K562 (cell line): Measurements from ENCODE around the gene PTOV1. TPM values are rescaled to one million over a fixed set of nuclear protein-coding genes. Genes with fewer than 3 reads are reported as not detected.
A peak's percentile ranks its signal among the peaks of the same experiment; 100 is the strongest.

ENCODE experiments used
- CTCFL ChIP-seq: IDR thresholded peaks from 2 replicates; pipeline ENCODE4 v1.6.1; 2011; ENCODE audit warnings: borderline replicate concordance, low read depth, mild to moderate bottlenecking, moderate library complexity, low read length; ENCODE audit not compliant: insufficient read depth, poor library complexity, severe bottlenecking
- ESRRA ChIP-seq: fragments of 450-650 bp; IDR thresholded peaks from 2 replicates; pipeline ENCODE4 v1.6.1; 2014; ENCODE audit warnings: low read depth, mild to moderate bottlenecking, moderate library complexity, borderline replicate concordance
- MGA ChIP-seq: fragments of 450-650 bp; IDR thresholded peaks from 2 replicates; pipeline ENCODE4 v1.6.1; 2016; ENCODE audit warnings: mild to moderate bottlenecking, moderate library complexity
- NFE2 ChIP-seq: IDR thresholded peaks from 2 replicates; pipeline ENCODE4 v1.6.1; 2014; ENCODE audit warnings: antibody characterized with exemption, low read depth
- PKNOX1 ChIP-seq: fragments of 450-650 bp; IDR thresholded peaks from 2 replicates; pipeline ENCODE4 v1.6.1; 2016
- POLR2B ChIP-seq: fragments of 450-650 bp; IDR thresholded peaks from 2 replicates; pipeline ENCODE4 v1.6.1; 2018; ENCODE audit warnings: low read depth; ENCODE audit not compliant: partially characterized antibody
- RBFOX2 ChIP-seq: fragments of 200-400 bp; formaldehyde crosslinking; IDR thresholded peaks from 2 replicates; pipeline ENCODE4 v1.6.1; 2017; ENCODE audit warnings: low read depth, mild to moderate bottlenecking, low read length, moderate library complexity
- RFX7 ChIP-seq: fragments of 250-450 bp; sonication (Bioruptor Pico); IDR thresholded peaks from 2 replicates; pipeline ENCODE4 v1.5.1; 2021; ENCODE audit warnings: mild to moderate bottlenecking
- SAFB ChIP-seq: fragments of 200-400 bp; formaldehyde crosslinking; IDR thresholded peaks from 2 replicates; pipeline ENCODE4 v1.6.1; 2017; ENCODE audit warnings: low read depth, low read length, borderline replicate concordance
- TBL1XR1 ChIP-seq, 2 experiments: IDR thresholded peaks; 2 replicates each; pipeline ENCODE4 v1.6.1; 2012; ENCODE audit warnings: improper control_type of control experiment in 2 of 2, low read length in 2 of 2, mild to moderate bottlenecking in 1 of 2
- THRAP3 ChIP-seq: fragments of 450-650 bp; IDR thresholded peaks from 2 replicates; pipeline ENCODE4 v1.6.1; 2016; ENCODE audit warnings: mild to moderate bottlenecking, inconsistent platforms, borderline replicate concordance
- ZNF311 ChIP-seq: fragments of 250-450 bp; sonication (Bioruptor Pico); IDR thresholded peaks from 2 replicates; pipeline ENCODE4 v1.4.0; 2020; ENCODE audit warnings: mild to moderate bottlenecking, moderate library complexity
- polyA plus RNA-seq, 8 experiments: library from polyadenylated mRNA; depleted of rRNA in 4 of 8; stranded (reverse) in 5 of 8; unstranded in 3 of 8; fragments of >200 nt; fragmentation: Nextera tagmentation in 2 of 8; fragmentation: Illumina TruSeq in 1 of 8; extraction: Ambion mirVana in 2 of 8; extraction: Trizol in 1 of 8; gene quantifications; 2 replicates each; pipeline versions ENCODE4 v1.2.1 to v1.2.3, GENCODE V29; 2011 to 2014; ENCODE audit warnings: inconsistent platforms in 1 of 8, missing spikeins in 1 of 8
- total RNA-seq, 7 experiments: library from RNA; depleted of rRNA in 6 of 7; stranded (reverse); fragments of >200 nt in 6 of 7; fragmentation: Illumina TruSeq in 2 of 7; extraction: Trizol in 2 of 7; gene quantifications; 2 replicates each; pipeline versions ENCODE4 v1.2.1 to v1.2.3, GENCODE V29; 2011 to 2021; ENCODE audit warnings: low replicate concordance in 1 of 7

Gene PTOV1
- total and polyA plus RNA-seq, 9 of the 15 experiments (the other 6 are each of a cell fraction or from before 2014, with no cell fraction given), result 4.9 to 169 (median 43.5) TPM

- TF ChIP-seq SAFB (peak; percentile 24; the same call in 1 of the 2 replicates), POLR2B (peak; percentile 59), ESRRA (peak; percentile 43; the same call in 1 of the 2 replicates), MGA (no peak), NFE2 (no peak; the same call in 1 of the 2 replicates), RFX7 (no peak), ZNF311 (CRISPR knock-in tag) (no peak), CTCFL (no peak), PKNOX1 (peak; percentile 39; the same call in 1 of the 2 replicates), THRAP3 (no peak), TBL1XR1 (IDR thresholded peaks at IDR 0.05; ENCODE audit: low read length in 2 of 2) (peak in 1 of 2 experiments; percentile 37; a peak in 1 of 4 replicates), RBFOX2 (peak; percentile 89)
These were observed at the start of gene PTOV1 (continued) for GRCh38 chr19:49850487-49851342.
